Measurements from ENCODE around the gene RBM5. TPM values are rescaled to one million over a fixed set of nuclear protein-coding genes. Genes with fewer than 3 reads are reported as not detected.
A peak's percentile ranks its signal among the peaks of the same experiment; 100 is the strongest.

Gene RBM5
- total RNA-seq, 1 donor from 2014 or later: 231 TPM

- DNase-seq (ENCODE audit: low spot score) (no peak), ATAC-seq (no peak)
- intact Hi-C loops (cut with DNase I): loop anchor here (2.0 kb wide), 1 partner anchor 69 kb away; no protein-coding TSS in a partner anchor
These were observed 31.1 kb downstream of the RBM5 start for GRCh38 chr3:50119786-50120185.

GRCh38 chr3:50120364-50121071 is 31.8 kb downstream of the RBM5 start:
- DNase-seq (ENCODE audit: low spot score) (no peak), ATAC-seq (peak; percentile 2)
- intact Hi-C loops (cut with DNase I): loop anchor here (2.0 kb wide), 1 partner anchor 68 kb away; no protein-coding TSS in a partner anchor

GRCh38 chr3:50121072-50122032 is 32.6 kb downstream of the RBM5 start:
- ATAC-seq (peak; percentile 88), DNase-seq (ENCODE audit: low spot score) (peak; percentile 90)
- intact Hi-C loops (cut with DNase I): loop anchor here (2.0 kb wide), 1 partner anchor 67 kb away; no protein-coding TSS in a partner anchor

GRCh38 chr3:50122071-50122470 is 33.4 kb downstream of the RBM5 start:
- no peak for ATAC-seq
- DNase-seq (ENCODE audit: low spot score): no peak
- intact Hi-C loops (cut with DNase I): no loop called here

GRCh38 chr3:50122661-50123391 is 34.1 kb downstream of the RBM5 start:
- intact Hi-C loops (cut with DNase I): no loop called here
- DNase-seq (ENCODE audit: low spot score) (no peak), ATAC-seq (no peak)

GRCh38 chr3:50123394-50124051 is 34.8 kb downstream of the RBM5 start:
- ATAC-seq (no peak), DNase-seq (ENCODE audit: low spot score) (no peak)
- intact Hi-C loops (cut with DNase I): no loop called here

GRCh38 chr3:50124052-50124799 is 35.5 kb downstream of the RBM5 start:
- ATAC-seq (no peak), DNase-seq (ENCODE audit: low spot score) (no peak)

GRCh38 chr3:50124800-50125178 is 36.1 kb downstream of the RBM5 start:
- DNase-seq (ENCODE audit: low spot score) (no peak), ATAC-seq (no peak)
- intact Hi-C loops (cut with DNase I): no loop called here

More at GRCh38 chr3:50124052-50124799, 35.5 kb downstream of the RBM5 start:
- intact Hi-C loops (cut with DNase I): no loop called here

- intact Hi-C loops (cut with DNase I): no loop called here
- no peak for DNase-seq (ENCODE audit: low spot score)
These were observed 37.0 kb downstream of the RBM5 start for GRCh38 chr3:50125541-50126286.

GRCh38 chr3:50126287-50127211 is 37.8 kb downstream of the RBM5 start:
- ATAC-seq: no peak
- intact Hi-C loops (cut with DNase I): no loop called here
- DNase-seq (ENCODE audit: low spot score): no peak

More at GRCh38 chr3:50125541-50126286, 37.0 kb downstream of the RBM5 start:
- no peak for ATAC-seq

- intact Hi-C loops (cut with DNase I): no loop called here
- ATAC-seq (no peak), DNase-seq (ENCODE audit: low spot score) (no peak)
These were observed 38.6 kb downstream of the RBM5 start for GRCh38 chr3:50127251-50127691.

GRCh38 chr3:50128001-50128400 is 39.3 kb downstream of the RBM5 start:
- no peak for ATAC-seq
- intact Hi-C loops (cut with DNase I): no loop called here

GRCh38 chr3:50130436-50130835 is 41.7 kb downstream of the RBM5 start:
- DNase-seq (ENCODE audit: low spot score): no peak
- ATAC-seq: no peak
- intact Hi-C loops (cut with DNase I): no loop called here

More at GRCh38 chr3:50128001-50128400, 39.3 kb downstream of the RBM5 start:
- DNase-seq (ENCODE audit: low spot score): no peak

- intact Hi-C loops (cut with DNase I): no loop called here
- ATAC-seq (no peak), DNase-seq (ENCODE audit: low spot score) (no peak)
These were observed 43.9 kb downstream of the RBM5 start for GRCh38 chr3:50132421-50133282.

- intact Hi-C loops (cut with DNase I): no loop called here
- no peak for DNase-seq (ENCODE audit: low spot score)
- ATAC-seq: no peak
These were observed 44.5 kb downstream of the RBM5 start for GRCh38 chr3:50133283-50133615.

All from sciatic nerve (tissue), 2 donors.